ENCODE measurements around the gene NECTIN4. TPM values are rescaled to one million over a fixed set of nuclear protein-coding genes. Genes with fewer than 3 reads are reported as not detected.

Gene NECTIN4
- total RNA-seq, 1 donor: under 0.01 TPM

GRCh38 chr1:161128591-161129420, 39.4 kb upstream of the NECTIN4 start:
- Histone ChIP-seq H3K4me1 (ENCODE audit: insufficient read depth, low read length) (peaks cover 20% of the 10 kb centered on the region), H2AFZ (ENCODE audit: low read length) (no peak overlapping the region), H3K9me3 (ENCODE audit: low read depth, low read length) (no peaks in the 10 kb centered on the region), H3K36me3 (ENCODE audit: insufficient read depth, low read length) (peaks cover 36% of the 10 kb centered on the region), H3K27ac (ENCODE audit: low read depth, low read length) (no peak overlapping the region), H3K4me3 (ENCODE audit: insufficient read depth, low read length) (no peak overlapping the region), H3K4me2 (ENCODE audit: insufficient read depth, low read length) (no peak overlapping the region), H3K27me3 (ENCODE audit: insufficient read depth, low read length) (no peaks in the 10 kb centered on the region), H3K79me2 (ENCODE audit: insufficient read depth, low read length) (peaks cover 96% of the 10 kb centered on the region), H4K20me1 (ENCODE audit: insufficient read depth, low read length) (peaks cover 26% of the 10 kb centered on the region)
- TF ChIP-seq CTCF (IDR thresholded peaks at IDR 0.05; ENCODE audit: extremely low read depth, low read depth, low read length): no peak
- DNase-seq (ENCODE audit: insufficient read length, low spot score, missing footprints): no peak

- Histone ChIP-seq H2AFZ (ENCODE audit: low read length) (no peak overlapping the region), H3K4me3 (ENCODE audit: insufficient read depth, low read length) (no peak overlapping the region), H3K9me3 (ENCODE audit: low read depth, low read length) (no peaks in the 10 kb centered on the region), H3K27ac (ENCODE audit: low read depth, low read length) (no peak overlapping the region), H3K27me3 (ENCODE audit: insufficient read depth, low read length) (no peaks in the 10 kb centered on the region), H3K79me2 (ENCODE audit: insufficient read depth, low read length) (peaks cover 87% of the 10 kb centered on the region), H4K20me1 (ENCODE audit: insufficient read depth, low read length) (peaks cover 26% of the 10 kb centered on the region), H3K4me1 (ENCODE audit: insufficient read depth, low read length) (peaks cover 13% of the 10 kb centered on the region), H3K36me3 (ENCODE audit: insufficient read depth, low read length) (peaks cover 46% of the 10 kb centered on the region), H3K4me2 (ENCODE audit: insufficient read depth, low read length) (no peak overlapping the region)
- no peak for DNase-seq (ENCODE audit: insufficient read length, low spot score, missing footprints)
- no peak for TF ChIP-seq CTCF (IDR thresholded peaks at IDR 0.05; ENCODE audit: extremely low read depth, low read depth, low read length)
Observed at GRCh38 chr1:161127649-161128048, 38.3 kb upstream of the NECTIN4 start.

- H3K27me3 ChIP-seq (ENCODE audit: insufficient read depth, low read length): no peaks in the 10 kb centered on the region
- H3K27ac ChIP-seq (ENCODE audit: low read depth, low read length): no peak overlapping the region
- no peak for DNase-seq (ENCODE audit: insufficient read length, low spot score, missing footprints)
- H3K4me3 ChIP-seq (ENCODE audit: insufficient read depth, low read length): no peak overlapping the region
- no peaks in the 10 kb centered on the region for H3K9me3 ChIP-seq (ENCODE audit: low read depth, low read length)
- TF ChIP-seq CTCF (IDR thresholded peaks at IDR 0.05; ENCODE audit: extremely low read depth, low read depth, low read length): no peak
- peaks cover 18% of the 10 kb centered on the region for H4K20me1 ChIP-seq (ENCODE audit: insufficient read depth, low read length)
- H3K4me1 ChIP-seq (ENCODE audit: insufficient read depth, low read length): peaks cover 18% of the 10 kb centered on the region
- peaks cover 60% of the 10 kb centered on the region for H3K79me2 ChIP-seq (ENCODE audit: insufficient read depth, low read length)
- H3K4me2 ChIP-seq (ENCODE audit: insufficient read depth, low read length): no peak overlapping the region
- H3K36me3 ChIP-seq (ENCODE audit: insufficient read depth, low read length): peaks cover 58% of the 10 kb centered on the region
- H2AFZ ChIP-seq (ENCODE audit: low read length): no peak overlapping the region
Observed at GRCh38 chr1:161122967-161123366, 33.6 kb upstream of the NECTIN4 start.

- DNase-seq (ENCODE audit: insufficient read length, low spot score, missing footprints): no peak
- peaks cover 22% of the 10 kb centered on the region for H3K4me1 ChIP-seq (ENCODE audit: insufficient read depth, low read length)
- H3K4me2 ChIP-seq (ENCODE audit: insufficient read depth, low read length): no peak overlapping the region
- no peaks in the 10 kb centered on the region for H3K9me3 ChIP-seq (ENCODE audit: low read depth, low read length)
- H3K27ac ChIP-seq (ENCODE audit: low read depth, low read length): no peak overlapping the region
- H3K36me3 ChIP-seq (ENCODE audit: insufficient read depth, low read length): peaks cover 58% of the 10 kb centered on the region
- peaks cover 59% of the 10 kb centered on the region for H3K79me2 ChIP-seq (ENCODE audit: insufficient read depth, low read length)
- no peak overlapping the region for H2AFZ ChIP-seq (ENCODE audit: low read length)
- no peak for TF ChIP-seq CTCF (IDR thresholded peaks at IDR 0.05; ENCODE audit: extremely low read depth, low read depth, low read length)
- H3K4me3 ChIP-seq (ENCODE audit: insufficient read depth, low read length): no peak overlapping the region
- peaks cover 17% of the 10 kb centered on the region for H4K20me1 ChIP-seq (ENCODE audit: insufficient read depth, low read length)
- no peaks in the 10 kb centered on the region for H3K27me3 ChIP-seq (ENCODE audit: insufficient read depth, low read length)
Observed at GRCh38 chr1:161121834-161122233, 32.5 kb upstream of the NECTIN4 start.
